IPS-15b (cell line): Measurements from ENCODE around the gene PCDH1.
"Not testable (repeated sequence)": the region's sequence is repeated elsewhere in the genome, so short reads cannot be mapped to it uniquely, and the experiment has no call there.

Experiments used
- H3K27me3 ChIP-seq: one replicate; pipeline ENCODE4 v1.6.1; 2013; ENCODE audit warnings: low read length; ENCODE audit not compliant: control insufficient read depth, insufficient read depth
- H3K36me3 ChIP-seq: one replicate; pipeline ENCODE4 v1.6.1; 2013; ENCODE audit warnings: low read length; ENCODE audit not compliant: control insufficient read depth, insufficient read depth
- H3K4me1 ChIP-seq: one replicate; pipeline ENCODE4 v1.6.1; 2013; ENCODE audit warnings: mild to moderate bottlenecking, low read length; ENCODE audit not compliant: control insufficient read depth, insufficient read depth
- H3K4me3 ChIP-seq: one replicate; pipeline ENCODE4 v1.5.1; 2013; ENCODE audit warnings: low read depth, low read length
- H3K9ac ChIP-seq: one replicate; pipeline ENCODE4 v1.6.1; 2013; ENCODE audit warnings: low read depth, mild to moderate bottlenecking, low read length
- H3K9me3 ChIP-seq: one replicate; pipeline ENCODE4 v1.6.1; 2013; ENCODE audit warnings: mild to moderate bottlenecking, low read length; ENCODE audit not compliant: control insufficient read depth, insufficient read depth

The PCDH1 gene

GRCh38 chr5:141834331-141834730 is 43.9 kb downstream of the PCDH1 start:
- H3K4me1 ChIP-seq = peaks cover 25% of the 10 kb centered on the region
- no peaks in the 10 kb centered on the region for H3K9me3 ChIP-seq
- no peak overlapping the region for H3K4me3 ChIP-seq
- no peaks in the 10 kb centered on the region for H3K27me3 ChIP-seq
- H3K36me3 ChIP-seq = no peaks in the 10 kb centered on the region
- H3K9ac ChIP-seq = no peak overlapping the region

GRCh38 chr5:141832131-141832530 is 46.1 kb downstream of the PCDH1 start:
- no peaks in the 10 kb centered on the region for H3K36me3 ChIP-seq
- H3K9me3 ChIP-seq = no peaks in the 10 kb centered on the region
- H3K27me3 ChIP-seq = no peaks in the 10 kb centered on the region
- H3K4me3 ChIP-seq = no peak overlapping the region
- peaks cover 11% of the 10 kb centered on the region for H3K4me1 ChIP-seq
- no peak overlapping the region for H3K9ac ChIP-seq

- H3K36me3 ChIP-seq = no peaks in the 10 kb centered on the region
- H3K9me3 ChIP-seq = no peaks in the 10 kb centered on the region
- peaks cover 21% of the 10 kb centered on the region for H3K4me1 ChIP-seq
- H3K9ac ChIP-seq = no peak overlapping the region
- H3K4me3 ChIP-seq = no peak overlapping the region
- H3K27me3 ChIP-seq = no peaks in the 10 kb centered on the region
These were observed 50.0 kb downstream of the PCDH1 start for GRCh38 chr5:141828162-141828561.

- no peaks in the 10 kb centered on the region for H3K9me3 ChIP-seq
- no peaks in the 10 kb centered on the region for H3K27me3 ChIP-seq
- no peak overlapping the region for H3K4me3 ChIP-seq
- peak overlapping the region; percentile 56 for H3K9ac ChIP-seq
- peaks cover 28% of the 10 kb centered on the region for H3K4me1 ChIP-seq
- H3K36me3 ChIP-seq = no peaks in the 10 kb centered on the region
These were observed 51.5 kb downstream of the PCDH1 start for GRCh38 chr5:141826674-141827073.

- peak overlapping the region; percentile 56 for H3K9ac ChIP-seq
- H3K36me3 ChIP-seq = no peaks in the 10 kb centered on the region
- no peak overlapping the region for H3K4me3 ChIP-seq
- H3K9me3 ChIP-seq = no peaks in the 10 kb centered on the region
- no peaks in the 10 kb centered on the region for H3K27me3 ChIP-seq
- peaks cover 32% of the 10 kb centered on the region for H3K4me1 ChIP-seq
These were observed 52.2 kb downstream of the PCDH1 start for GRCh38 chr5:141825791-141826560.

GRCh38 chr5:141825241-141825671 is 53.0 kb downstream of the PCDH1 start:
- peaks cover 33% of the 10 kb centered on the region for H3K4me1 ChIP-seq
- H3K9me3 ChIP-seq = no peaks in the 10 kb centered on the region
- H3K27me3 ChIP-seq = no peaks in the 10 kb centered on the region
- H3K9ac ChIP-seq = no peak overlapping the region
- no peak overlapping the region for H3K4me3 ChIP-seq
- no peaks in the 10 kb centered on the region for H3K36me3 ChIP-seq

GRCh38 chr5:141824717-141825116 is 53.5 kb downstream of the PCDH1 start:
- Histone ChIP-seq H3K27me3 (no peaks in the 10 kb centered on the region), H3K36me3 (no peaks in the 10 kb centered on the region), H3K9ac (no peak overlapping the region), H3K9me3 (no peaks in the 10 kb centered on the region), H3K4me1 (peaks cover 33% of the 10 kb centered on the region), H3K4me3 (no peak overlapping the region)

GRCh38 chr5:141823056-141823455 is 55.2 kb downstream of the PCDH1 start:
- no peak overlapping the region for H3K9ac ChIP-seq
- peaks cover 33% of the 10 kb centered on the region for H3K4me1 ChIP-seq
- no peaks in the 10 kb centered on the region for H3K27me3 ChIP-seq
- H3K4me3 ChIP-seq = no peak overlapping the region
- H3K36me3 ChIP-seq = no peaks in the 10 kb centered on the region
- no peaks in the 10 kb centered on the region for H3K9me3 ChIP-seq

GRCh38 chr5:141822144-141822543 is 56.1 kb downstream of the PCDH1 start:
- Histone ChIP-seq H3K4me1 (peaks cover 39% of the 10 kb centered on the region), H3K36me3 (no peaks in the 10 kb centered on the region), H3K9ac (no peak overlapping the region), H3K4me3 (no peak overlapping the region), H3K9me3 (no peaks in the 10 kb centered on the region), H3K27me3 (no peaks in the 10 kb centered on the region)

- Histone ChIP-seq H3K4me3 (no peak overlapping the region), H3K9me3 (no peaks in the 10 kb centered on the region), H3K36me3 (no peaks in the 10 kb centered on the region), H3K4me1 (peaks cover 41% of the 10 kb centered on the region), H3K27me3 (no peaks in the 10 kb centered on the region), H3K9ac (no peak overlapping the region)
These were observed 56.7 kb downstream of the PCDH1 start for GRCh38 chr5:141821430-141821925.

GRCh38 chr5:141820686-141821085 is 57.5 kb downstream of the PCDH1 start:
- H3K27me3 ChIP-seq, H3K36me3 ChIP-seq, H3K9me3 ChIP-seq, H3K9ac ChIP-seq, H3K4me3 ChIP-seq: not testable (repeated sequence)
- H3K4me1 ChIP-seq = peaks cover 42% of the 10 kb centered on the region

- Histone ChIP-seq H3K4me3 (no peak overlapping the region), H3K27me3 (peaks cover 6% of the 10 kb centered on the region), H3K4me1 (peaks cover 44% of the 10 kb centered on the region), H3K36me3 (no peaks in the 10 kb centered on the region), H3K9me3 (no peaks in the 10 kb centered on the region), H3K9ac (no peak overlapping the region)
These were observed 60.6 kb downstream of the PCDH1 start for GRCh38 chr5:141817631-141818030.
